Right atrium auricular region (tissue), 2 donors: ENCODE results near the gene BCAS1. TPM values are rescaled to one million over a fixed set of nuclear protein-coding genes. Genes with fewer than 3 reads are reported as not detected.

ENCODE experiments used
- DNase-seq: peaks from one replicate; pipeline ENCODE4 v3.0.0-alpha.2; 2019; ENCODE audit warnings: low spot score
- H3K27ac ChIP-seq, 2 donors: fragments of 200-600 bp; sonication (generic); 1 replicate in 1 of 2; 2 replicates in 1 of 2; pipeline ENCODE4 v1.5.1; 2016 to 2019
- H3K27me3 ChIP-seq, 2 donors: fragments of 200-600 bp; sonication (generic); one replicate each; pipeline versions ENCODE4 v1.5.1 to v1.6.0; 2017 to 2019
- H3K36me3 ChIP-seq: fragments of 200-600 bp; sonication (generic); one replicate; pipeline ENCODE4 v1.5.1; 2016
- H3K4me1 ChIP-seq, 2 donors: fragments of 200-600 bp; sonication (generic); one replicate each; pipeline versions ENCODE4 v1.5.1 to v1.6.0; 2017 to 2019
- H3K4me3 ChIP-seq, 2 donors: fragments of 200-600 bp; sonication (generic); 1 replicate in 1 of 2; 2 replicates in 1 of 2; pipeline ENCODE4 v1.5.1; 2017 to 2019; ENCODE audit warnings: mild to moderate bottlenecking in 1 of 2, moderate library complexity in 1 of 2
- H3K9me3 ChIP-seq, 2 donors: fragments of 200-600 bp; sonication (generic); one replicate each; pipeline ENCODE4 v1.5.1; 2019
- total RNA-seq, 2 donors: library from RNA; depleted of rRNA; stranded (reverse); fragments of >200 nt; gene quantifications; one replicate each; pipeline ENCODE4 v1.1.0, GENCODE V29; 2016
- TF ChIP-seq, protein P1 (sequence below), 2 donors: fragments of 200-600 bp; sonication (generic); IDR thresholded peaks; one replicate each; pipeline ENCODE4 v1.5.1; 2019; ENCODE audit warnings: antibody characterized with exemption in 2 of 2

BCAS1 gene
- total RNA-seq, 2 donors from 2014 or later, result not detected

DNA sequence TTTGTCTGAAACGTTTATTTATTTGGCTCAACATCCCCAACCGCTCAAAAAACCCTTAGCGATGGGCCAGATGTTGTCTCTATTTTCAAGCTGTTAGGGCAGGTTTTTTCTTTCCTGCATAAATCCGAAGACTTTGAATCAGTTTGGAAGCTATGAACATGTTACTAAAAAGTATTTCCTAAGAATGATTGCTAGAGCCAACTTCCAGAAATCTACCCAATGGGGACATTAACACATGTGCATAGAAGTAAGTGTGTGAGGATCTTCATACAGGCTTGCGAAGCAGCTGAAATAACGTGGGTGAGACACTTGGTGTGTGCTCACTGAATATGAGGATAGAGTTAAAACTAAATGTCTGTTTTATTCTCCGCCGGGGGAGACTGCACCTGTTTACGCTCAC lies 106.8 kb downstream of the BCAS1 start:
- Histone ChIP-seq H3K27ac (no peak overlapping the region), H3K4me3 (no peak overlapping the region), H3K27me3 (no peaks in the 10 kb centered on the region), H3K4me1 (no peaks in the 10 kb centered on the region), H3K9me3 (no peaks in the 10 kb centered on the region), H3K36me3 (no peaks in the 10 kb centered on the region)
- DNase-seq, result no peak
- TF ChIP-seq, protein P1, sequence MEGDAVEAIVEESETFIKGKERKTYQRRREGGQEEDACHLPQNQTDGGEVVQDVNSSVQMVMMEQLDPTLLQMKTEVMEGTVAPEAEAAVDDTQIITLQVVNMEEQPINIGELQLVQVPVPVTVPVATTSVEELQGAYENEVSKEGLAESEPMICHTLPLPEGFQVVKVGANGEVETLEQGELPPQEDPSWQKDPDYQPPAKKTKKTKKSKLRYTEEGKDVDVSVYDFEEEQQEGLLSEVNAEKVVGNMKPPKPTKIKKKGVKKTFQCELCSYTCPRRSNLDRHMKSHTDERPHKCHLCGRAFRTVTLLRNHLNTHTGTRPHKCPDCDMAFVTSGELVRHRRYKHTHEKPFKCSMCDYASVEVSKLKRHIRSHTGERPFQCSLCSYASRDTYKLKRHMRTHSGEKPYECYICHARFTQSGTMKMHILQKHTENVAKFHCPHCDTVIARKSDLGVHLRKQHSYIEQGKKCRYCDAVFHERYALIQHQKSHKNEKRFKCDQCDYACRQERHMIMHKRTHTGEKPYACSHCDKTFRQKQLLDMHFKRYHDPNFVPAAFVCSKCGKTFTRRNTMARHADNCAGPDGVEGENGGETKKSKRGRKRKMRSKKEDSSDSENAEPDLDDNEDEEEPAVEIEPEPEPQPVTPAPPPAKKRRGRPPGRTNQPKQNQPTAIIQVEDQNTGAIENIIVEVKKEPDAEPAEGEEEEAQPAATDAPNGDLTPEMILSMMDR (IDR thresholded peaks at IDR 0.05), result no peak

DNA sequence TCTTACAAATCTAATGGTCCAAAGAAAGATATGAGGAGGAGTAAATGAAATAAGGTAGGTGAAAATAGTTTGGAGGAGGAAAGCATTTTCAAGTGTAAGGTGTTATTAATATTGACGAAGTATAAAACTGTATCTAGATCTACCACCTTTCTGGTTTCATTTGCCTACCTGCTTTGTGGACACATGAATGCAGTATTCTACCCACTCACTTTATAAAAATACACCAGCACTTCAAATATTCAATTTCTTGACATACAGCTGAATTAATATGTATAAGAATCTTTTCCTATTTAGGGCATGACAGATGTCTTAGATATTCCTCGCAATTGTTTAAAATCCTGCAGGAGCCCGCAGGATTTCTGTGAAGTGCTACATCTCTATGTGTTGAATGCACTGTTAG lies 108.0 kb downstream of the BCAS1 start:
- Histone ChIP-seq H3K4me1 (no peaks in the 10 kb centered on the region), H3K4me3 (no peak overlapping the region), H3K36me3 (no peaks in the 10 kb centered on the region), H3K27me3 (no peaks in the 10 kb centered on the region), H3K27ac (no peak overlapping the region), H3K9me3 (no peaks in the 10 kb centered on the region)
- DNase-seq, result no peak
- TF ChIP-seq, protein P1 (IDR thresholded peaks at IDR 0.05), result no peak

DNA sequence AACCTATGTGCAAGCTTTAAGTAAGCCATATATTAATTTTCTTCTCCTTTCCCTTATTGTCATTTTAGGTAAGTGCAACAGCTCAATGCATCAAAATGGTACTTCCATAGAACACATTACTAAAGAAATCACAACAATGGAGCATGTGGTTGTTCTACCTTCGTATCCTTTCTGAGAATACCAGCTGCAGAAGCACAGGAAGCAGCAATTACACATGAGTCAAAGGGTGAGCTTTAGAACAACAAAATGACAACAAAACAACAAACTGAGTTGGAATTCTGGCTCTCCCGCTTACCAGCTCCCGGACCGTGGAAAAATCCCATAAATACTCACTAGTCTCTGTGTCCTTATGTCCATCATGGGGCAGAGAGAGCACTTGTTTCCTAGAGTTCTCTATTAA lies 108.9 kb downstream of the BCAS1 start:
- no peaks in the 10 kb centered on the region for H3K27me3 ChIP-seq
- TF ChIP-seq, protein P1 (IDR thresholded peaks at IDR 0.05), result no peak
- no peak overlapping the region for H3K27ac ChIP-seq
- H3K36me3 ChIP-seq, result no peaks in the 10 kb centered on the region
- H3K9me3 ChIP-seq, result no peaks in the 10 kb centered on the region
- DNase-seq, result no peak
- no peak overlapping the region for H3K4me3 ChIP-seq
- H3K4me1 ChIP-seq, result no peaks in the 10 kb centered on the region

DNA sequence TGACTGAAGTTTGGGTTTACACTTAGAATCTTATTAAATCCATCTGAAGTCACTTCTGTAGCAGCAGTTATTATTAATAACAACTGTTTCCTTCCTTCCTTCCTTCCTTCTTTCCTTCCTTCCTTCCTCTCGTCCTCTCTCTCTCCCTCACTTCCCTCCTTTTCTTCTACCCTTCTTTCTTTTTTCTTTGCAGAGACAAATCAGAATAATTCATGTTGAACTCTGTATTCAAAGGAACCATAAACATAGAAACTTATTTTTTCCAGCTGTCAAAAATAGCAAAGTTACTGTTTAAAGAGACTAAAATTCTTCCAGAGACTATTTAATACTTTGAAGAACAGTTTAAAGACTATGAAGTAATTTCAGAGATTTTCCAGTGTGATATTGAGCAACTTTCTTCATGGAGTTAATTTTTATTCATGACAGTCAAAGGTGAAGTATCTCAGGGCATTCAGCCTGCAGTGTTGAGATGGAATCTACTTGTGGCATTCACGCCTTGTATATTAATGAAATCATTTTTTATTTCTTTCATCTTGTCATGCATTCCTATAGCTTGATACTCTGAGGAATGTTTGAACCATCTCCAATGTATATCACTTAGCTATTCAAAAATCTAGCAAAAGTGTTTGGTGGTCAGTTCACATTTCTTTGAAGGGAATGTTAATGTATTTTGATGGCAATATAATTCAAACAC lies 109.7 kb downstream of the BCAS1 start:
- DNase-seq, result no peak
- Histone ChIP-seq H3K4me1 (no peaks in the 10 kb centered on the region), H3K9me3 (peaks cover 0 to 5% of the 10 kb centered on the region in 2 donors), H3K27me3 (no peaks in the 10 kb centered on the region), H3K27ac (no peak overlapping the region), H3K4me3 (no peak overlapping the region), H3K36me3 (no peaks in the 10 kb centered on the region)
- TF ChIP-seq, protein P1 (IDR thresholded peaks at IDR 0.05), result no peak

DNA sequence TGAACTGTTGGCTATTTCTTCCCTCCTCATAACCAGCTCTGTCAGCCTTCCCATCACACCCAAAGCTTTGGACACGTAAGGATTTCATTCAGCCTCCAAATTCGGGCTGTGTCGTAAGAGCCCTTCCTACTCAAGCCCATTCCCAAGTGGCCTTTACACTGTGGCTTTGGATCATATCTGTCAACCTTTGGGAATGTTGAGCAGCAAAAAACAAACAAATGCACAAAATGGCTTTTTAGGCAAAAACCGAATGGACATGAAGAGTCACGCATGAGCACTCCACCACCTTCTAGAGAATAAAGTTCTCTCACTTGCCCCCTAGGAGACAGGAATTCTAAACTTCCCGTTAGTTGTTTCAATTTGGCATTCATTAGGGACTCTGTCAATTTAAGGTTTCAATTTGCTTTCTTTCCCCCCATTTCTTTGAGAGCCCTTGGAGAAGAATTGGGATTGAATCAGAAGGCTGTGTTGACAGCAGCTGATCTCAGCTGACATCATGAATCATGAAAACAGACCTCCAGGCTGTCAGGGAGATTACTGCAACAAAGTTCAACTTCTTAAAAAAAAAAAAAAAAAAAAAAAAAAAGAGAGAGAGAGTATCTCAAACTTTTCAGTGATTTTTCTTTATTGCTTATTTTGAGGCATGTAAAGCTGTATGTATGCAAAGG lies 110.3 kb downstream of the BCAS1 start:
- no peak overlapping the region for H3K27ac ChIP-seq
- peaks cover 0 to 5% of the 10 kb centered on the region in 2 donors for H3K9me3 ChIP-seq
- no peak for DNase-seq
- H3K36me3 ChIP-seq, result no peaks in the 10 kb centered on the region
- H3K27me3 ChIP-seq, result no peaks in the 10 kb centered on the region
- no peaks in the 10 kb centered on the region for H3K4me1 ChIP-seq
- TF ChIP-seq, protein P1 (IDR thresholded peaks at IDR 0.05), result no peak
- no peak overlapping the region for H3K4me3 ChIP-seq
